PC-9 (cell line): ENCODE measurements around the gene PDE11A.

Experiments used
- CTCF ChIP-seq: fragments of 200-600 bp; sonication (generic); conservative IDR thresholded peaks from 2 replicates; pipeline ENCODE4 v1.6.1; 2017; ENCODE audit warnings: mixed run types, antibody characterized with exemption, mild to moderate bottlenecking, moderate library complexity
- EZH2 ChIP-seq: fragments of 200-600 bp; sonication (generic); IDR thresholded peaks from 2 replicates; pipeline ENCODE4 v1.8.0; 2017; ENCODE audit warnings: antibody characterized with exemption, low read depth

DNA sequence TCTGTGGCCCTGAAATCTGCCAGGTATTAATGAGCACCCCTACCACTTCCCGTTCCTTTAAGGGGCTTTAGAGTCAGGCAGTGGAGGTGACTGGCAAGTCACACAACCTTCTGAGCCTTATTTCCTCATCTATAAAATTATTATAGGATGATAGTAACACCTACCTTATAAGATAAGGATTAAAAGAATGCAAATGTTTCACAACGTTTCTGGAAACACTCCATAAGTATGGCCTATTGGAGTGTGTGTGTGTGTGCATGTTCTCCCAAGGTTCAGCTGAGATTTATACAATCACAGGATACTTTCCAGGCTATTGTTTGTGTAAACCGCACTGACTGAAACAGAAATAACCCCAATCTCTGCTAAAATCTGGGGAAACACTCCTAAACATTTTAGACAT, 176.0 kb downstream of the PDE11A start:
- no peak for TF ChIP-seq CTCF
- TF ChIP-seq EZH2, result no peak
